WTC11 (cell line): ENCODE measurements around the gene ZNF26. TPM values are rescaled to one million over a fixed set of nuclear protein-coding genes. Genes with fewer than 3 reads are reported as not detected.

ENCODE experiments used
- ATAC-seq: fragments of 200-7000 bp; cut with Tn5 transposase; 2 replicates; pipeline ENCODE4 v1.10.0; 2021; ENCODE audit warnings: mild to moderate bottlenecking, moderate library complexity
- CTCF ChIA-PET: fragments of 300-600 bp; sonication (Branson Sonifier 250); formaldehyde crosslinking; loops from one replicate; lab custom pipeline; 2021; ENCODE audit warnings: antibody characterized with exemption; lab: Charles Lee
- POLR2A ChIA-PET: fragments of 350-600 bp; sonication (Branson Sonifier 250); formaldehyde crosslinking; loops from one replicate; lab custom pipeline; 2021; ENCODE audit warnings: antibody characterized with exemption; lab: Charles Lee
- DNase-seq: peaks from one replicate; pipeline ENCODE4 v3.0.0; 2021; ENCODE audit warnings: low spot score
- H3K27ac Mint-ChIP-seq: 2 replicates; pipeline ENCODE4 v1.8.0; 2021; ENCODE audit warnings: mixed read lengths
- H3K27me3 Mint-ChIP-seq: 2 replicates; pipeline ENCODE4 v1.8.0; 2021; ENCODE audit warnings: low read depth, mild to moderate bottlenecking, moderate library complexity, mixed read lengths
- H3K36me3 Mint-ChIP-seq: 2 replicates; pipeline ENCODE4 v1.8.0; 2021; ENCODE audit warnings: mixed read lengths
- H3K4me1 Mint-ChIP-seq: 2 replicates; pipeline ENCODE4 v1.8.0; 2022; ENCODE audit warnings: mixed read lengths
- H3K4me3 Mint-ChIP-seq: 2 replicates; pipeline ENCODE4 v1.8.0; 2021; ENCODE audit warnings: mild to moderate bottlenecking, moderate library complexity, mixed read lengths
- H3K9me3 Mint-ChIP-seq: 2 replicates; pipeline ENCODE4 v1.8.0; 2021; ENCODE audit warnings: mixed read lengths
- CBFB ChIP-seq: sonication (generic); formaldehyde crosslinking; IDR thresholded peaks from 2 replicates; pipeline ENCODE4 v1.8.1; 2022; ENCODE audit warnings: mild to moderate bottlenecking, low read depth, missing genetic modification reagents
- EMX1 ChIP-seq: fragments of 250-450 bp; sonication (Bioruptor Pico); IDR thresholded peaks from 2 replicates; pipeline ENCODE4 v1.8.0; 2021; ENCODE audit warnings: mild to moderate bottlenecking
- FOXP1 ChIP-seq: sonication (generic); formaldehyde crosslinking; IDR thresholded peaks from 2 replicates; pipeline ENCODE4 v1.8.0; 2022; ENCODE audit warnings: missing genetic modification reagents, mild to moderate bottlenecking, moderate library complexity, borderline replicate concordance
- HMGXB4 ChIP-seq: sonication (generic); formaldehyde crosslinking; IDR thresholded peaks from 2 replicates; pipeline ENCODE4 v1.8.1; 2023; ENCODE audit warnings: mild to moderate bottlenecking, moderate library complexity, missing genetic modification reagents
- IRF2 ChIP-seq: sonication (generic); formaldehyde crosslinking; IDR thresholded peaks from 2 replicates; pipeline ENCODE4 v1.8.0; 2022; ENCODE audit warnings: low read depth, missing genetic modification reagents, borderline replicate concordance
- MLX ChIP-seq: sonication (generic); formaldehyde crosslinking; IDR thresholded peaks from 2 replicates; pipeline ENCODE4 v1.8.1; 2023; ENCODE audit warnings: mild to moderate bottlenecking, missing genetic modification reagents, moderate library complexity
- MYBL2 ChIP-seq: sonication (generic); formaldehyde crosslinking; IDR thresholded peaks from 2 replicates; pipeline ENCODE4 v1.8.1; 2023; ENCODE audit warnings: mild to moderate bottlenecking, moderate library complexity, missing genetic modification reagents
- OVOL2 ChIP-seq: fragments of 250-450 bp; sonication (Bioruptor Pico); IDR thresholded peaks from 2 replicates; pipeline ENCODE4 v1.9.0; 2021; ENCODE audit warnings: mild to moderate bottlenecking, borderline replicate concordance
- PREB ChIP-seq: sonication (generic); formaldehyde crosslinking; IDR thresholded peaks from 2 replicates; pipeline ENCODE4 v1.8.1; 2022; ENCODE audit warnings: mild to moderate bottlenecking, missing genetic modification reagents, moderate library complexity, borderline replicate concordance
- RELA ChIP-seq: sonication (generic); formaldehyde crosslinking; IDR thresholded peaks from 2 replicates; pipeline ENCODE4 v1.8.1; 2022; ENCODE audit warnings: missing genetic modification reagents, mild to moderate bottlenecking, borderline replicate concordance
- STAT6 ChIP-seq: sonication (generic); formaldehyde crosslinking; conservative IDR thresholded peaks from 2 replicates; pipeline ENCODE4 v1.8.1; 2023; ENCODE audit warnings: mild to moderate bottlenecking, low read depth, missing genetic modification reagents, moderate library complexity
- TEAD1 ChIP-seq: sonication (generic); formaldehyde crosslinking; IDR thresholded peaks from 2 replicates; pipeline ENCODE4 v1.8.0; 2022; ENCODE audit warnings: mild to moderate bottlenecking, missing genetic modification reagents
- USF2 ChIP-seq: sonication (generic); formaldehyde crosslinking; IDR thresholded peaks from 2 replicates; pipeline ENCODE4 v1.8.1; 2023; ENCODE audit warnings: mild to moderate bottlenecking, missing genetic modification reagents, moderate library complexity
- ZNF121 ChIP-seq: sonication (generic); formaldehyde crosslinking; IDR thresholded peaks from 2 replicates; pipeline ENCODE4 v1.8.0; 2023; ENCODE audit warnings: missing genetic modification reagents
- ZNF263 ChIP-seq: sonication (generic); formaldehyde crosslinking; IDR thresholded peaks from 2 replicates; pipeline ENCODE4 v1.8.1; 2022; ENCODE audit warnings: low read depth, mild to moderate bottlenecking, moderate library complexity, missing genetic modification reagents
- total RNA-seq: library from RNA; stranded (reverse); gene quantifications from 3 replicates; pipeline ENCODE4 v1.2.3, GENCODE V29; 2021

The ZNF26 gene
- total RNA-seq, 1 experiment from 2014 or later, result 11.9 TPM

GRCh38 chr12:132948146-132949066 lies 37.8 kb upstream of the ZNF26 start (continued):
- TF ChIP-seq RELA (CRISPR knock-in tag) (no peak), FOXP1 (CRISPR knock-in tag) (no peak), PREB (CRISPR knock-in tag) (no peak), EMX1 (no peak), ZNF263 (CRISPR knock-in tag) (no peak), OVOL2 (CRISPR knock-in tag) (no peak), ZNF121 (no peak), HMGXB4 (CRISPR knock-in tag) (no peak), TEAD1 (no peak)

- TF ChIP-seq CBFB (CRISPR knock-in tag) (no peak), IRF2 (CRISPR knock-in tag) (no peak), MYBL2 (CRISPR knock-in tag) (no peak), STAT6 (CRISPR knock-in tag) (no peak), MLX (no peak), OVOL2 (CRISPR knock-in tag) (no peak), USF2 (CRISPR knock-in tag) (no peak)
- TF ChIP-seq, all 79 proteins: peak for 0
- DNase-seq (no peak), ATAC-seq (no peak)
- CTCF ChIA-PET, result no interaction called here
- H3K36me3 Mint-ChIP-seq, result peaks cover 46% of the 10 kb centered on the region
- H3K27me3 Mint-ChIP-seq, result no peaks in the 10 kb centered on the region; the same call in none of the 2 replicates
- H3K9me3 Mint-ChIP-seq, result peaks cover 39% of the 10 kb centered on the region
- POLR2A ChIA-PET, result no interaction called here
- H3K27ac Mint-ChIP-seq, result no peak overlapping the region
- H3K4me1 Mint-ChIP-seq, result peaks cover 7% of the 10 kb centered on the region
- no peak overlapping the region for H3K4me3 Mint-ChIP-seq
These were observed 36.0 kb upstream of the ZNF26 start for GRCh38 chr12:132949936-132950837.
